DOHH2 (cell line): ENCODE results near the gene NEK7.

Experiments used
- EZH2phosphoT487 ChIP-seq: fragments of 200-600 bp; sonication (generic); IDR thresholded peaks from 2 replicates; pipeline ENCODE4 v1.6.1; 2017; ENCODE audit warnings: borderline replicate concordance, mild to moderate bottlenecking, antibody characterized with exemption, low read length, moderate library complexity, mixed read lengths
- TF ChIP-seq, protein P1 (sequence below): fragments of 200-600 bp; sonication (generic); IDR thresholded peaks from one replicate; pipeline ENCODE4 v1.5.1; 2014; ENCODE audit warnings: antibody characterized with exemption, mild to moderate bottlenecking, low read depth, low read length; ENCODE audit not compliant: poor library complexity, severe bottlenecking

DNA sequence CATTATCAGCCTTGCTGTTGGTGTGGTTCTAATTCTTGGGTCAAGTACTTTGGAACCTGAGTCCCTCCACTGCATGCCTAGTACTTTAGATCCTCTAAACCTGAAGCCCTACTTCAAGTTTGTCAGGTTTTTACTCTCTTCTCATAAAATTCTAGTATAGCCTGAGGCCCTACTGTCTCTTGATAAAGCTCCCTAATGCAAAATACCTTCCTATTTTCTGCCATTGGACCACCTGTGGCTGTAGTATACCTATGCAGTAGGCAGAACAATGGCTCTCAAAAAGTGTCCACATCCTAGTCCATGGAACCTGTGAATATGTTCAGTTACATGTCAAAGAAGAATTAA is 47.5 kb upstream of the NEK7 start:
- TF ChIP-seq, protein P1, sequence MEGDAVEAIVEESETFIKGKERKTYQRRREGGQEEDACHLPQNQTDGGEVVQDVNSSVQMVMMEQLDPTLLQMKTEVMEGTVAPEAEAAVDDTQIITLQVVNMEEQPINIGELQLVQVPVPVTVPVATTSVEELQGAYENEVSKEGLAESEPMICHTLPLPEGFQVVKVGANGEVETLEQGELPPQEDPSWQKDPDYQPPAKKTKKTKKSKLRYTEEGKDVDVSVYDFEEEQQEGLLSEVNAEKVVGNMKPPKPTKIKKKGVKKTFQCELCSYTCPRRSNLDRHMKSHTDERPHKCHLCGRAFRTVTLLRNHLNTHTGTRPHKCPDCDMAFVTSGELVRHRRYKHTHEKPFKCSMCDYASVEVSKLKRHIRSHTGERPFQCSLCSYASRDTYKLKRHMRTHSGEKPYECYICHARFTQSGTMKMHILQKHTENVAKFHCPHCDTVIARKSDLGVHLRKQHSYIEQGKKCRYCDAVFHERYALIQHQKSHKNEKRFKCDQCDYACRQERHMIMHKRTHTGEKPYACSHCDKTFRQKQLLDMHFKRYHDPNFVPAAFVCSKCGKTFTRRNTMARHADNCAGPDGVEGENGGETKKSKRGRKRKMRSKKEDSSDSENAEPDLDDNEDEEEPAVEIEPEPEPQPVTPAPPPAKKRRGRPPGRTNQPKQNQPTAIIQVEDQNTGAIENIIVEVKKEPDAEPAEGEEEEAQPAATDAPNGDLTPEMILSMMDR: no peak
- no peak for TF ChIP-seq EZH2phosphoT487
